Natural killer cell (primary cell): ENCODE measurements around the gene ABHD16A. TPM values are rescaled to one million over a fixed set of nuclear protein-coding genes. Genes with fewer than 3 reads are reported as not detected.

ENCODE experiments used
- ATAC-seq, 3 donors: fragments of 150-1000 bp in 2 of 3; fragments of 200-7000 bp in 1 of 3; cut with Tn5 transposase; 1 replicate in 1 of 3; 2 replicates in 2 of 3; pipeline ENCODE4 v1.10.0; 2021; ENCODE audit warnings: mild to moderate bottlenecking in 2 of 3, moderate library complexity in 2 of 3
- DNase-seq, 2 donors: peaks; one replicate each; pipeline versions ENCODE4 v3.0.0 to v3.0.0-alpha.2; 2013 to 2021; ENCODE audit warnings: mixed read lengths in 1 of 2
- H3K27ac ChIP-seq: one replicate; pipeline ENCODE4 v1.5.1; 2013; ENCODE audit warnings: mild to moderate bottlenecking, low read length
- H3K27me3 ChIP-seq: one replicate; pipeline ENCODE4 v1.6.1; 2013; ENCODE audit warnings: low read length; ENCODE audit not compliant: control insufficient read depth, insufficient read depth
- H3K36me3 ChIP-seq: one replicate; pipeline ENCODE4 v1.6.1; 2013; ENCODE audit warnings: low read length; ENCODE audit not compliant: control insufficient read depth, insufficient read depth
- H3K4me1 ChIP-seq: one replicate; pipeline ENCODE4 v1.6.1; 2013; ENCODE audit warnings: low read length; ENCODE audit not compliant: control insufficient read depth, insufficient read depth
- H3K4me3 ChIP-seq: one replicate; pipeline ENCODE4 v1.5.1; 2013; ENCODE audit warnings: low read length
- H3K9me3 ChIP-seq: one replicate; pipeline ENCODE4 v1.6.1; 2013; ENCODE audit warnings: low read length; ENCODE audit not compliant: control insufficient read depth, insufficient read depth
- H3K27ac Mint-ChIP-seq, 2 donors: one replicate each; pipeline ENCODE4 v1.8.0; 2022; ENCODE audit warnings: mild to moderate bottlenecking in 2 of 2, mixed read lengths in 2 of 2, moderate library complexity in 1 of 2
- H3K27me3 Mint-ChIP-seq, 2 donors: one replicate each; pipeline ENCODE4 v1.8.0; 2022; ENCODE audit warnings: low read depth in 2 of 2, mixed read lengths in 2 of 2
- H3K36me3 Mint-ChIP-seq: one replicate; pipeline ENCODE4 v1.8.0; 2022; ENCODE audit warnings: mixed read lengths
- H3K4me1 Mint-ChIP-seq, 2 donors: one replicate each; pipeline ENCODE4 v1.8.0; 2022; ENCODE audit warnings: mixed read lengths in 2 of 2
- H3K4me3 Mint-ChIP-seq: one replicate; pipeline ENCODE4 v1.8.0; 2022; ENCODE audit warnings: mild to moderate bottlenecking, moderate library complexity, mixed read lengths
- H3K9me3 Mint-ChIP-seq, 2 donors: one replicate each; pipeline ENCODE4 v1.8.0; 2022; ENCODE audit warnings: mixed read lengths in 2 of 2
- CTCF ChIP-seq: fragments of 200-600 bp; IDR thresholded peaks from one replicate; pipeline ENCODE4 v1.8.0; 2022; ENCODE audit warnings: antibody characterized with exemption
- WGBS: methylation state at CpG from one replicate; pipeline ENCODE4 v1.1.7; 2013; ENCODE audit warnings: missing lambda C conversion rate; ENCODE audit not compliant: insufficient coverage; 5-methylcytosine and 5-hydroxymethylcytosine counted together
- intact Hi-C: fragments of 100-400 bp; cut with micrococcal nuclease; formaldehyde crosslinking; loops from one replicate; pipeline ENCODE4 v1.14.2; 2022
- total RNA-seq, 4 donors: library from RNA; stranded (reverse); fragments of 120-200 nt in 1 of 4; gene quantifications; one replicate each; pipeline versions ENCODE4 v1.2.3 to v1.2.4, GENCODE V29; 2013 to 2022

The ABHD16A gene
- total RNA-seq, 3 donors from 2014 or later (not counting 1 experiment from before 2014, with no cell fraction given) = 92.0 to 97.6 (median 94.2) TPM

GRCh38 chr6:31640612-31641011 lies 62.5 kb downstream of the ABHD16A start:
- no peak overlapping the region for H3K27ac ChIP-seq
- no peaks in the 10 kb centered on the region for H3K9me3 Mint-ChIP-seq
- no peak for DNase-seq
- peaks cover 94% of the 10 kb centered on the region for H3K36me3 ChIP-seq
- no peaks in the 10 kb centered on the region for H3K27me3 ChIP-seq
- ATAC-seq = no peak
- no peaks in the 10 kb centered on the region for H3K9me3 ChIP-seq
- H3K27me3 Mint-ChIP-seq = no peaks in the 10 kb centered on the region
- H3K27ac Mint-ChIP-seq = peak overlapping the region in 1 of 2 donors; percentile 57
- 94% methylated on average over 6 of the region's 6 CpGs for WGBS
- H3K36me3 Mint-ChIP-seq = peaks cover 5% of the 10 kb centered on the region
- no peak overlapping the region for H3K4me3 Mint-ChIP-seq
- no peak for TF ChIP-seq CTCF
- no peaks in the 10 kb centered on the region for H3K4me1 ChIP-seq
- H3K4me3 ChIP-seq = no peak overlapping the region
- peaks cover 5 to 7% of the 10 kb centered on the region in 2 donors for H3K4me1 Mint-ChIP-seq
- intact Hi-C loops = no loop called here

- no peaks in the 10 kb centered on the region for H3K36me3 Mint-ChIP-seq
- no peaks in the 10 kb centered on the region for H3K9me3 ChIP-seq
- intact Hi-C loops = no loop called here
Observed at GRCh38 chr6:31639449-31639861, 63.7 kb downstream of the ABHD16A start.

GRCh38 chr6:31639043-31639442 lies 64.1 kb downstream of the ABHD16A start:
- no peak for ATAC-seq
- DNase-seq = no peak
- Mint-ChIP-seq H3K27ac (peak overlapping the region in 1 of 2 donors; percentile 59), H3K4me1 (peaks cover 0 to 1% of the 10 kb centered on the region in 2 donors), H3K4me3 (no peak overlapping the region), H3K9me3 (no peaks in the 10 kb centered on the region), H3K36me3 (no peaks in the 10 kb centered on the region), H3K27me3 (no peaks in the 10 kb centered on the region)
- Histone ChIP-seq H3K4me3 (no peak overlapping the region), H3K36me3 (peaks cover 94% of the 10 kb centered on the region), H3K27ac (no peak overlapping the region), H3K27me3 (no peaks in the 10 kb centered on the region), H3K4me1 (no peaks in the 10 kb centered on the region), H3K9me3 (no peaks in the 10 kb centered on the region)
- intact Hi-C loops = no loop called here
- TF ChIP-seq CTCF = no peak
- WGBS = 92% methylated on average over 9 of the region's 9 CpGs

More at GRCh38 chr6:31639449-31639861, 63.7 kb downstream of the ABHD16A start:
- Mint-ChIP-seq H3K27ac (peak overlapping the region in 1 of 2 donors; percentile 33), H3K27me3 (no peaks in the 10 kb centered on the region), H3K4me3 (no peak overlapping the region), H3K9me3 (no peaks in the 10 kb centered on the region), H3K4me1 (no peaks in the 10 kb centered on the region)
- TF ChIP-seq CTCF = no peak
- 81% methylated on average over 8 of the region's 10 CpGs for WGBS
- Histone ChIP-seq H3K27me3 (no peaks in the 10 kb centered on the region), H3K4me3 (no peak overlapping the region), H3K27ac (no peak overlapping the region), H3K4me1 (no peaks in the 10 kb centered on the region), H3K36me3 (peaks cover 94% of the 10 kb centered on the region)
- ATAC-seq (no peak), DNase-seq (no peak)

Other genes with a start within 250 kb of the ABHD16A start
- 10 to 100 TPM; 33.5 to 39.0 (median 37.6) TPM for gene MICB, start 205.2 kb downstream of the ABHD16A start, total RNA-seq
- gene MCCD1, start 174.4 kb downstream of the ABHD16A start, total RNA-seq = not detected
- 100 to 1,000 TPM; 506 to 571 (median 534) TPM for gene DDX39B, start 161.3 kb downstream of the ABHD16A start, total RNA-seq
- gene ATP6V1G2, start 156.7 kb downstream of the ABHD16A start, total RNA-seq = 1 to 10 TPM; 1.0 to 2.5 (median 2.1) TPM
- gene NFKBIL1, start 155.7 kb downstream of the ABHD16A start, total RNA-seq = 10 to 100 TPM in 2 of 3 donors, 1 to 10 TPM in 1; 8.1 to 10.9 (median 10.7) TPM
- 10 to 100 TPM in 1 of 3 donors, 1 to 10 TPM in 2; 7.6 to 13.1 (median 8.7) TPM for gene LTA, start 131.0 kb downstream of the ABHD16A start, total RNA-seq
- gene TNF, start 127.8 kb downstream of the ABHD16A start, total RNA-seq = 10 to 100 TPM; 24.2 to 60.8 (median 46.9) TPM
- gene LTB, start 120.9 kb downstream of the ABHD16A start, total RNA-seq = 10 to 100 TPM; 17.7 to 42.1 (median 32.6) TPM
- 100 to 1,000 TPM in 1 of 3 donors, 10 to 100 TPM in 2; 25.4 to 120 (median 50.5) TPM for gene LST1, start 117.0 kb downstream of the ABHD16A start, total RNA-seq
- gene NCR3, start 110.3 kb downstream of the ABHD16A start, total RNA-seq = 100 to 1,000 TPM; 120 to 173 (median 137) TPM
- gene AIF1, start 88.1 kb downstream of the ABHD16A start, total RNA-seq = 10 to 100 TPM in 2 of 3 donors, 1 to 10 TPM in 1; 8.7 to 47.0 (median 17.9) TPM
- gene PRRC2A, start 82.6 kb downstream of the ABHD16A start, total RNA-seq = 100 to 1,000 TPM; 264 to 294 (median 294) TPM
- gene BAG6, start 50.7 kb downstream of the ABHD16A start, total RNA-seq = 100 to 1,000 TPM; 264 to 303 (median 274) TPM
- gene APOM, start 47.4 kb downstream of the ABHD16A start, total RNA-seq = 1 to 10 TPM; 2.6 to 2.8 (median 2.7) TPM
- 10 to 100 TPM; 25.9 to 29.9 (median 27.4) TPM for gene C6orf47, start 42.5 kb downstream of the ABHD16A start, total RNA-seq
- 10 to 100 TPM; 16.0 to 20.3 (median 18.2) TPM for gene GPANK1, start 38.3 kb downstream of the ABHD16A start, total RNA-seq
- 100 to 1,000 TPM; 140 to 157 (median 141) TPM for gene CSNK2B, start 37.2 kb downstream of the ABHD16A start, total RNA-seq
- 10 to 100 TPM; 39.9 to 50.0 (median 46.0) TPM for gene LY6G5B, start 33.3 kb downstream of the ABHD16A start, total RNA-seq
- 1 to 10 TPM; 2.0 to 7.9 (median 2.7) TPM for gene LY6G5C, start 22.3 kb downstream of the ABHD16A start, total RNA-seq
- gene LY6G6F, start 3.5 kb upstream of the ABHD16A start, total RNA-seq = 1 to 10 TPM in 2 of 3 donors, under 1 TPM in 1; 0.97 to 3.2 (median 1.4) TPM
- under 1 TPM in 1 of 3 donors, not detected in 2; 0.94 TPM for gene LY6G6D, start 12.0 kb upstream of the ABHD16A start, total RNA-seq
- gene LY6G6C, start 18.4 kb upstream of the ABHD16A start, total RNA-seq = not detected
- gene MPIG6B, start 20.0 kb upstream of the ABHD16A start, total RNA-seq = 10 to 100 TPM in 2 of 3 donors, 1 to 10 TPM in 1; 9.4 to 19.0 (median 12.8) TPM
- 10 to 100 TPM; 22.3 to 36.1 (median 24.6) TPM for gene DDAH2, start 26.0 kb upstream of the ABHD16A start, total RNA-seq
- 100 to 1,000 TPM; 348 to 363 (median 355) TPM for gene CLIC1, start 33.2 kb upstream of the ABHD16A start, total RNA-seq
- gene MSH5, start 36.7 kb upstream of the ABHD16A start, total RNA-seq = 10 to 100 TPM; 28.2 to 44.6 (median 43.7) TPM
- gene SAPCD1, start 59.3 kb upstream of the ABHD16A start, total RNA-seq = 10 to 100 TPM in 1 of 3 donors, 1 to 10 TPM in 2; 5.4 to 14.5 (median 6.9) TPM
- 1 to 10 TPM; 2.4 to 4.7 (median 3.2) TPM for gene VWA7, start 74.0 kb upstream of the ABHD16A start, total RNA-seq
- 10 to 100 TPM; 45.2 to 58.6 (median 49.2) TPM for gene VARS1, start 92.4 kb upstream of the ABHD16A start, total RNA-seq
- gene LSM2, start 103.6 kb upstream of the ABHD16A start, total RNA-seq = 10 to 100 TPM; 28.1 to 34.9 (median 29.2) TPM
- 1 to 10 TPM; 2.0 to 4.5 (median 3.6) TPM for gene HSPA1L, start 112.0 kb upstream of the ABHD16A start, total RNA-seq
- 10 to 100 TPM; 24.4 to 34.6 (median 34.5) TPM for gene HSPA1A, start 112.2 kb upstream of the ABHD16A start, total RNA-seq
- gene HSPA1B, start 124.4 kb upstream of the ABHD16A start, total RNA-seq = 100 to 1,000 TPM in 1 of 3 donors, 10 to 100 TPM in 1, 1 to 10 TPM in 1; 8.5 to 112 (median 15.3) TPM
- 10 to 100 TPM; 36.1 to 69.6 (median 51.5) TPM for gene NEU1, start 159.5 kb upstream of the ABHD16A start, total RNA-seq
- under 1 TPM in 1 of 3 donors, not detected in 2; 0.48 TPM for gene SLC44A4, start 175.7 kb upstream of the ABHD16A start, total RNA-seq
- 10 to 100 TPM; 49.3 to 56.6 (median 55.8) TPM for gene EHMT2, start 194.4 kb upstream of the ABHD16A start, total RNA-seq
- under 1 TPM; 0.54 to 0.77 (median 0.63) TPM for gene ZBTB12, start 198.8 kb upstream of the ABHD16A start, total RNA-seq
- gene C2, start 224.4 kb upstream of the ABHD16A start, total RNA-seq = 1 to 10 TPM in 2 of 3 donors, under 1 TPM in 1; 0.55 to 1.3 (median 1.0) TPM
- under 1 TPM in 1 of 3 donors, not detected in 2; 0.45 TPM for gene CFB, start 242.8 kb upstream of the ABHD16A start, total RNA-seq